Mesothelial cell of epicardium (in vitro differentiated cells): Measurements from ENCODE around the gene RB1. TPM values are rescaled to one million over a fixed set of nuclear protein-coding genes. Genes with fewer than 3 reads are reported as not detected.
A peak's percentile ranks its signal among the peaks of the same experiment; 100 is the strongest.

Experiments
- DNase-seq, 2 experiments: peaks; one replicate each; pipeline ENCODE4 v3.0.0; 2021; ENCODE audit warnings: low spot score in 2 of 2; ENCODE audit not compliant: unreplicated experiment in 2 of 2
- H3K27ac Mint-ChIP-seq: 2 replicates; pipeline ENCODE4 v1.8.0; 2021; ENCODE audit warnings: mixed read lengths
- H3K27me3 Mint-ChIP-seq: 2 replicates; pipeline ENCODE4 v1.8.0; 2021; ENCODE audit warnings: low read depth, mixed read lengths
- H3K36me3 Mint-ChIP-seq: 2 replicates; pipeline ENCODE4 v1.8.0; 2021; ENCODE audit warnings: mixed read lengths
- H3K4me1 Mint-ChIP-seq: 2 replicates; pipeline ENCODE4 v1.8.0; 2021; ENCODE audit warnings: mixed read lengths
- H3K4me3 Mint-ChIP-seq: 2 replicates; pipeline ENCODE4 v1.8.0; 2021; ENCODE audit warnings: mild to moderate bottlenecking, moderate library complexity, mixed read lengths
- H3K9me3 Mint-ChIP-seq: 2 replicates; pipeline ENCODE4 v1.8.0; 2021; ENCODE audit warnings: mixed read lengths
- CTCF ChIP-seq: fragments of 200-600 bp; sonication (generic); IDR thresholded peaks from one replicate; pipeline ENCODE4 v1.5.0; 2021; ENCODE audit warnings: antibody characterized with exemption; ENCODE audit not compliant: unreplicated experiment
- total RNA-seq: library from RNA; stranded (reverse); gene quantifications from 3 replicates; pipeline ENCODE4 v1.2.1, GENCODE V29; 2021

The RB1 gene
- total RNA-seq, 1 donor from 2014 or later, result 34.7 TPM

- TF ChIP-seq CTCF, result no peak
- Mint-ChIP-seq H3K27me3 (no peaks in the 10 kb centered on the region), H3K4me1 (peaks cover 12% of the 10 kb centered on the region), H3K27ac (peak overlapping the region; percentile 28), H3K9me3 (peaks cover 4% of the 10 kb centered on the region), H3K36me3 (peaks cover 2% of the 10 kb centered on the region), H3K4me3 (no peak overlapping the region)
- no peak for DNase-seq
Measured at GRCh38 chr13:48281556-48281955, 22.0 kb upstream of the RB1 start.

GRCh38 chr13:48291730-48292129 lies 11.8 kb upstream of the RB1 start:
- DNase-seq, result no peak
- H3K9me3 Mint-ChIP-seq, result no peaks in the 10 kb centered on the region
- H3K27ac Mint-ChIP-seq, result no peak overlapping the region
- peaks cover 12% of the 10 kb centered on the region for H3K4me1 Mint-ChIP-seq
- no peaks in the 10 kb centered on the region for H3K36me3 Mint-ChIP-seq
- peaks cover 20% of the 10 kb centered on the region for H3K27me3 Mint-ChIP-seq
- H3K4me3 Mint-ChIP-seq, result no peak overlapping the region
- TF ChIP-seq CTCF, result no peak

DNA sequence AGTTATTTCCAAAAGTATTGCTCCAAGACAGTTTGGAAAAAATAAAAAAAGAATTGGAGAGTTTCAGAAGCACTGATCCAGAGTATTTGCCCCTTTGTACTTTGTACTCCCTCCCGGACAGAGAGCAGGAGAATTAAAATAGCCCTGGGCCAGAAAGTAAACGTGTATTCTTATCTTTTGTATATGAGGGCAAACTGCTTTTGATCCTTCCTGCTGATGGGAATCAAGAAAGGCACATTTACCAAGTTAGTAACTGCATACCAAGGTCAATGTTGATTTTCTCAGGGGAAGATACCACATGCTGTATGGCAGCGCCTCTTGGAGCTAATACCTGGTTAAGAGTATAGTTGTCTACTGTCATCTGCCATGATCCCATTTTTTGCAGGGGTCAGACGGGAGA lies 10.9 kb upstream of the RB1 start:
- Mint-ChIP-seq H3K4me1 (peaks cover 12% of the 10 kb centered on the region), H3K27me3 (peaks cover 19% of the 10 kb centered on the region), H3K36me3 (no peaks in the 10 kb centered on the region), H3K4me3 (no peak overlapping the region), H3K27ac (no peak overlapping the region), H3K9me3 (no peaks in the 10 kb centered on the region)
- no peak for DNase-seq
- no peak for TF ChIP-seq CTCF

- DNase-seq, result no peak
- Mint-ChIP-seq H3K4me3 (no peak overlapping the region), H3K36me3 (no peaks in the 10 kb centered on the region), H3K27ac (no peak overlapping the region), H3K9me3 (no peaks in the 10 kb centered on the region), H3K27me3 (peaks cover 7% of the 10 kb centered on the region), H3K4me1 (peaks cover 12% of the 10 kb centered on the region)
- TF ChIP-seq CTCF, result no peak
Measured at GRCh38 chr13:48294653-48295052, 8.9 kb upstream of the RB1 start.

DNA sequence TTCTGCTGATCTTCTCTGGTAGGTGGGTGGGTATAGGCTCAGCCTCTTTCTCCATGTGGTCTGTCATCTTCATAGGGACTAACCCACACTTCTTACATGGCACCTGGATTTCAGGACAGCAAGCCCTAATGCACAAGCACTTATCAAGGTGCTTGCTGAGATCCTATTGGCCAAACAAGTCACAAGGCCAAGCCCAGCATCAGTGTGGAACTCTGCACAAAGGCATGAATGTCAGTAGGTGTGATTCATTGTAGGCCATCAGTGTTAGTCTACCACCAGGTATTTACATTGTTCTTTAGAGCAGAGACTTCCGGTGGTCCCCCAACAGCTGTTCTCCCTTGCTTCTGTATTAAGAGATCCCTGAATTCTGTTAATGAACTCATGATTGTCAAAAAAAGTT lies 8.3 kb upstream of the RB1 start:
- no peak for DNase-seq
- Mint-ChIP-seq H3K27me3 (peaks cover 2% of the 10 kb centered on the region), H3K9me3 (no peaks in the 10 kb centered on the region), H3K36me3 (no peaks in the 10 kb centered on the region), H3K27ac (no peak overlapping the region), H3K4me3 (no peak overlapping the region), H3K4me1 (peaks cover 12% of the 10 kb centered on the region)
- no peak for TF ChIP-seq CTCF

DNA sequence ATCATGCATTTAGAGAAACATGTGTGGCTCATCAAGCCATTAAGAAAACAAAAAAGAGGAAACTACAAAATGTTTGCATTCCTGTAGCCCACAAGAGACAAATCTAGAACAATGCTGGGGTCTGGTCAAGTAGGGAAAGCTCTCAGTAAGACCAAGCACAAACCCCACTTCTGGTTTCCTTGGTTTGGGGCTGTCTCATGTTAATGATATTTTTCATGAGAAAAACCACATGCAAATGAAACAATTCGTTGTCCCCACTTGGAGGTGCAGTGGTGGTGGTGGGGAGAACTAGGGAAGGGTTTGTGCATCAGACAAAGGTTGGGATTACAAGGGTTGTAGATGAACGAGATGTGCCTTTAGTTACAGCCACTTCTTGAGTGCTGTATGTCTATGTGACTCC lies 7.0 kb upstream of the RB1 start:
- peaks cover 12% of the 10 kb centered on the region for H3K4me1 Mint-ChIP-seq
- TF ChIP-seq CTCF, result no peak
- H3K27me3 Mint-ChIP-seq, result no peaks in the 10 kb centered on the region
- no peak overlapping the region for H3K27ac Mint-ChIP-seq
- no peaks in the 10 kb centered on the region for H3K36me3 Mint-ChIP-seq
- no peak for DNase-seq
- H3K9me3 Mint-ChIP-seq, result no peaks in the 10 kb centered on the region
- H3K4me3 Mint-ChIP-seq, result no peak overlapping the region
